HUES6 (cell line): ENCODE results near the gene GPD2.
"Not testable (repeated sequence)": the region's sequence is repeated elsewhere in the genome, so short reads cannot be mapped to it uniquely, and the experiment has no call there.

Source experiments
- H3K27ac ChIP-seq: 2 replicates; pipeline ENCODE4 v1.7.0; 2013; ENCODE audit warnings: low read depth, mild to moderate bottlenecking, low read length, inconsistent platforms
- H3K27me3 ChIP-seq: 2 replicates; pipeline ENCODE4 v1.6.1; 2013; ENCODE audit warnings: low read length; ENCODE audit not compliant: control insufficient read depth, insufficient read depth
- H3K36me3 ChIP-seq: 2 replicates; pipeline ENCODE4 v1.6.1; 2013; ENCODE audit warnings: low read length; ENCODE audit not compliant: control insufficient read depth, insufficient read depth
- H3K4me1 ChIP-seq: 2 replicates; pipeline ENCODE4 v1.6.1; 2013; ENCODE audit warnings: low read length; ENCODE audit not compliant: control insufficient read depth, insufficient read depth
- H3K4me3 ChIP-seq: 2 replicates; pipeline ENCODE4 v1.5.1; 2013; ENCODE audit warnings: low read depth, low read length
- H3K9ac ChIP-seq: one replicate; pipeline ENCODE4 v1.6.1; 2013; ENCODE audit warnings: mild to moderate bottlenecking, low read length
- H3K9me3 ChIP-seq: 2 replicates; pipeline ENCODE4 v1.6.1; 2013; ENCODE audit warnings: low read depth, low read length; ENCODE audit not compliant: control insufficient read depth, insufficient read depth

Gene GPD2

GRCh38 chr2:156505696-156506095 is 69.5 kb downstream of the GPD2 start:
- Histone ChIP-seq H3K9ac (no peak overlapping the region), H3K27ac (no peak overlapping the region), H3K4me3 (no peak overlapping the region), H3K4me1 (no peaks in the 10 kb centered on the region), H3K9me3 (no peaks in the 10 kb centered on the region), H3K27me3 (no peaks in the 10 kb centered on the region), H3K36me3 (no peaks in the 10 kb centered on the region)

DNA sequence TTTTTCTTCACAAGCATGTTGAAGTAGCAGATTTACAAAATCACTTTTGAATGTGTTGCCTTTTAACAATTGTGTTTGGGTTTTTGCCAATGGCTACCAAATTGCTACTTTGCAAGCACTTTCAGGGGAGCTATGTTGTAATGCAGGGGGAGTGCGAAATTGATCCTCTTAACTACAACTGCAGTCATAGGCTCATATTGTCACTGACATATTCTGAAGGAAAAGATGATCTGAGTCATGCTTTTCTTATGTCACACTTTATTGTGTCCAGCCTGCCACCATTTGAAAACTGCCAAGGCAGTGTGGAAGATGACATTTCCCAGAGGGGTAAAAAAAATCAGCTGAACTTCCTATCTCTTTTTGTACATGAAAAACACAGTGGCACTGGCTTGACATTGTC is 74.9 kb downstream of the GPD2 start:
- H3K36me3 ChIP-seq: no peaks in the 10 kb centered on the region; the same call in none of the 2 replicates
- no peaks in the 10 kb centered on the region for H3K27me3 ChIP-seq
- H3K4me1 ChIP-seq: no peaks in the 10 kb centered on the region
- H3K4me3 ChIP-seq: no peak overlapping the region
- no peak overlapping the region for H3K9ac ChIP-seq
- no peak overlapping the region for H3K27ac ChIP-seq
- no peaks in the 10 kb centered on the region for H3K9me3 ChIP-seq

- Histone ChIP-seq H3K4me1 (no peaks in the 10 kb centered on the region), H3K9ac (no peak overlapping the region), H3K36me3 (no peaks in the 10 kb centered on the region; the same call in none of the 2 replicates), H3K27ac (no peak overlapping the region), H3K27me3 (no peaks in the 10 kb centered on the region), H3K9me3 (no peaks in the 10 kb centered on the region), H3K4me3 (no peak overlapping the region)
These were observed 75.6 kb downstream of the GPD2 start for GRCh38 chr2:156511803-156512202.

GRCh38 chr2:156512451-156512850 is 76.3 kb downstream of the GPD2 start:
- Histone ChIP-seq H3K4me1 (no peaks in the 10 kb centered on the region), H3K36me3 (no peaks in the 10 kb centered on the region; the same call in none of the 2 replicates), H3K9me3 (no peaks in the 10 kb centered on the region), H3K9ac (no peak overlapping the region), H3K27ac (no peak overlapping the region), H3K27me3 (no peaks in the 10 kb centered on the region), H3K4me3 (no peak overlapping the region)

DNA sequence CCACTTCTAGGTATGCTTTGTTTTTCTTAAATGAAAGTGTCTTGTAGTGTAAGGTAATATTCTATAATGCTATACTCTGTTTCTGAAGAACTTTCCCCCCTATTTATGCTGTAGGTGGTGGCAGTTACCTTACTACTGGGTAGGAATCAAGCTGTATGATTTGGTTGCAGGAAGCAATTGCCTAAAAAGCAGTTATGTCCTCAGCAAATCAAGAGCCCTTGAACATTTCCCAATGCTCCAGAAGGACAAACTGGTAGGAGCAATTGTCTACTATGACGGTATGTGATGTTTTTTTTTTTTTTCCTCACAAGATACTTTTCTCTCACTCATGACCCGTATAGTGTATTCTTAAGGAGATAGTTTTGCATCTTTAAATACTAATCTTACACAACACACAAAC is 77.0 kb downstream of the GPD2 start:
- no peak overlapping the region for H3K4me3 ChIP-seq
- H3K9ac ChIP-seq: no peak overlapping the region
- no peaks in the 10 kb centered on the region; the same call in none of the 2 replicates for H3K36me3 ChIP-seq
- no peak overlapping the region for H3K27ac ChIP-seq
- H3K27me3 ChIP-seq: no peaks in the 10 kb centered on the region
- H3K4me1 ChIP-seq: no peaks in the 10 kb centered on the region
- no peaks in the 10 kb centered on the region for H3K9me3 ChIP-seq

GRCh38 chr2:156517419-156517818 is 81.2 kb downstream of the GPD2 start:
- Histone ChIP-seq H3K9ac (no peak overlapping the region), H3K27me3 (no peaks in the 10 kb centered on the region), H3K4me3 (no peak overlapping the region), H3K9me3 (peaks cover 7% of the 10 kb centered on the region; the same call in 1 of the 2 replicates), H3K4me1 (no peaks in the 10 kb centered on the region), H3K36me3 (peaks cover 2% of the 10 kb centered on the region; the same call in 1 of the 2 replicates), H3K27ac (no peak overlapping the region)

DNA sequence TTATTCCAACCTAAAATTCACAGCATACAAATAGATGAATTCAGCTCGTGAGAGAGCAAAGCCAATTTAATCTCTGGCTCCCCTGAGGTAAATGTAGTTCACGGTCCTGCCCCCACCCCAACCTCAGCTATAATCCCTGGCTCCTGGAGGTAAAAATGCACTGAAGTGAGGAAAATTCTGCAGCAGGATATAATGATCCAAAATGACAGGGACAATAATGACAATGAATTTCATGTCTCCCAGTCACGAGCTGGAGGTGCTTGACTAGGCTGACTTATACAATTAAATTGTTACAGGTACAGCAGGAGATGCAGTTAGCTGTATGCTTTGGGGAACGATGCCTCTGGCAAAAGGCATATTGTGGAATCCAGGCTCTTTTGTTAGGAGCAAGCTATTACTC is 82.0 kb downstream of the GPD2 start:
- no peak overlapping the region for H3K4me3 ChIP-seq
- no peak overlapping the region for H3K27ac ChIP-seq
- H3K27me3 ChIP-seq: no peaks in the 10 kb centered on the region
- H3K9me3 ChIP-seq: peaks cover 7% of the 10 kb centered on the region; the same call in 1 of the 2 replicates
- H3K36me3 ChIP-seq: peaks cover 2% of the 10 kb centered on the region; the same call in 1 of the 2 replicates
- H3K4me1 ChIP-seq: no peaks in the 10 kb centered on the region
- no peak overlapping the region for H3K9ac ChIP-seq

- no peaks in the 10 kb centered on the region for H3K4me1 ChIP-seq
- H3K4me3 ChIP-seq: no peak overlapping the region
- H3K27ac ChIP-seq: no peak overlapping the region
- H3K36me3 ChIP-seq: 0 out of 2 replicates have a peak, but pooled peaks cover 2% of the 10 kb centered on the region
- peaks cover 7% of the 10 kb centered on the region for H3K9me3 ChIP-seq
- no peaks in the 10 kb centered on the region for H3K27me3 ChIP-seq
- H3K9ac ChIP-seq: no peak overlapping the region
These were observed 86.8 kb downstream of the GPD2 start for GRCh38 chr2:156522864-156523440.

GRCh38 chr2:156526950-156527636 is 90.9 kb downstream of the GPD2 start:
- H3K4me1 ChIP-seq: no peaks in the 10 kb centered on the region
- no peaks in the 10 kb centered on the region for H3K27me3 ChIP-seq
- H3K9ac ChIP-seq: no peak overlapping the region
- H3K4me3 ChIP-seq: no peak overlapping the region
- H3K27ac ChIP-seq: no peak overlapping the region
- no peaks in the 10 kb centered on the region; the same call in 1 of the 2 replicates for H3K9me3 ChIP-seq
- H3K36me3 ChIP-seq: no peaks in the 10 kb centered on the region

GRCh38 chr2:156528583-156528982 is 92.4 kb downstream of the GPD2 start:
- not testable (repeated sequence) for H3K9ac ChIP-seq, H3K36me3 ChIP-seq

GRCh38 chr2:156532989-156533388 is 96.8 kb downstream of the GPD2 start:
- no peaks in the 10 kb centered on the region for H3K36me3 ChIP-seq
- peaks cover 3% of the 10 kb centered on the region; the same call in 1 of the 2 replicates for H3K4me1 ChIP-seq
- H3K9ac ChIP-seq: no peak overlapping the region
- H3K27ac ChIP-seq: no peak overlapping the region
- H3K9me3 ChIP-seq: peaks cover 9% of the 10 kb centered on the region; the same call in 1 of the 2 replicates
- no peak overlapping the region for H3K4me3 ChIP-seq
- H3K27me3 ChIP-seq: no peaks in the 10 kb centered on the region

More at GRCh38 chr2:156528583-156528982, 92.4 kb downstream of the GPD2 start:
- not testable (repeated sequence) for H3K4me3 ChIP-seq, H3K27me3 ChIP-seq, H3K4me1 ChIP-seq, H3K9me3 ChIP-seq, H3K27ac ChIP-seq
